HEK293 (cell line): ENCODE measurements around the gene CHRNA10.

ENCODE experiments used
- CTCF ChIA-PET: fragments of 350-600 bp; formaldehyde crosslinking; extraction: SDS; loops from one replicate; lab custom pipeline; 2021; ENCODE audit warnings: antibody characterized with exemption; lab: Yijun Ruan, JAX
- POLR2A ChIA-PET: fragments of 300-600 bp; formaldehyde crosslinking; extraction: SDS; loops from one replicate; lab custom pipeline; 2020; ENCODE audit warnings: antibody characterized with exemption, inconsistent platforms; lab: Yijun Ruan, JAX
- H3K27ac ChIP-seq: fragments of 200-500 bp; sonication (Bioruptor generic); 2 replicates; pipeline ENCODE4 v1.5.1; 2014; ENCODE audit warnings: low read depth, low read length, control low read depth, inconsistent platforms; ENCODE audit errors: extremely low read depth
- H3K36me3 ChIP-seq, 2 experiments: fragments of 200-500 bp in 1 of 2; sonication (Bioruptor generic) in 1 of 2; 1 replicate in 1 of 2; 2 replicates in 1 of 2; pipeline ENCODE4 v1.5.1; 2014 to 2017; ENCODE audit warnings: inconsistent platforms in 2 of 2, low read length in 2 of 2; ENCODE audit not compliant: control insufficient read depth in 2 of 2, insufficient read depth in 1 of 2
- H3K4me1 ChIP-seq: fragments of 200-500 bp; sonication (Bioruptor generic); 2 replicates; pipeline ENCODE4 v1.5.1; 2014; ENCODE audit warnings: mild to moderate bottlenecking, low read length, inconsistent platforms; ENCODE audit not compliant: control insufficient read depth, insufficient read depth
- H3K4me3 ChIP-seq: 2 replicates; pipeline ENCODE4 v1.5.1; 2011; ENCODE audit warnings: low read depth, mild to moderate bottlenecking, control low read depth, low read length, moderate library complexity
- H3K9me3 ChIP-seq: fragments of 200-500 bp; sonication (Bioruptor generic); 2 replicates; pipeline ENCODE4 v1.5.1; 2014; ENCODE audit warnings: low read depth, low read length, inconsistent platforms; ENCODE audit not compliant: control insufficient read depth, insufficient read depth
- KLF7 ChIP-seq: fragments of 450-650 bp; formaldehyde crosslinking; IDR thresholded peaks from 2 replicates; pipeline ENCODE4 v1.5.1; 2016; ENCODE audit warnings: missing biosample characterization, missing genetic modification characterization, borderline replicate concordance
- OVOL3 ChIP-seq: fragments of 450-650 bp; formaldehyde crosslinking; IDR thresholded peaks from 2 replicates; pipeline ENCODE4 v1.5.1; 2016; ENCODE audit warnings: missing biosample characterization, missing genetic modification characterization
- RBAK ChIP-seq: fragments of 450-650 bp; formaldehyde crosslinking; IDR thresholded peaks from 2 replicates; pipeline ENCODE4 v1.5.1; 2016; ENCODE audit warnings: missing biosample characterization, missing genetic modification characterization
- SCRT2 ChIP-seq: fragments of 450-650 bp; formaldehyde crosslinking; IDR thresholded peaks from 2 replicates; pipeline ENCODE4 v1.5.1; 2016; ENCODE audit warnings: missing biosample characterization, missing genetic modification characterization
- TRIM28 ChIP-seq: IDR thresholded peaks from 2 replicates; pipeline ENCODE4 v1.6.1; 2011; ENCODE audit warnings: low read length, control low read depth, borderline replicate concordance
- ZBTB21 ChIP-seq: fragments of 450-650 bp; formaldehyde crosslinking; IDR thresholded peaks from 2 replicates; pipeline ENCODE4 v1.5.1; 2017; ENCODE audit warnings: missing biosample characterization, missing genetic modification characterization
- ZNF10 ChIP-seq: fragments of 450-650 bp; formaldehyde crosslinking; IDR thresholded peaks from 2 replicates; pipeline ENCODE4 v1.5.1; 2017; ENCODE audit warnings: missing biosample characterization, missing genetic modification characterization
- ZNF114 ChIP-seq: fragments of 450-650 bp; formaldehyde crosslinking; IDR thresholded peaks from 2 replicates; pipeline ENCODE4 v1.5.0; 2017; ENCODE audit warnings: missing biosample characterization, missing genetic modification characterization
- ZNF175 ChIP-seq: fragments of 450-650 bp; formaldehyde crosslinking; IDR thresholded peaks from 2 replicates; pipeline ENCODE4 v1.5.1; 2016; ENCODE audit warnings: missing biosample characterization, missing genetic modification characterization
- ZNF223 ChIP-seq: fragments of 450-650 bp; formaldehyde crosslinking; IDR thresholded peaks from 2 replicates; pipeline ENCODE4 v1.5.1; 2016; ENCODE audit warnings: missing biosample characterization, missing genetic modification characterization
- ZNF239 ChIP-seq: fragments of 450-650 bp; formaldehyde crosslinking; IDR thresholded peaks from 2 replicates; pipeline ENCODE4 v1.5.1; 2016; ENCODE audit warnings: missing biosample characterization, missing genetic modification characterization
- ZNF37A ChIP-seq: fragments of 450-650 bp; IDR thresholded peaks from 2 replicates; pipeline ENCODE4 v1.5.1; 2018; ENCODE audit warnings: missing biosample characterization, missing genetic modification characterization
- ZNF48 ChIP-seq: fragments of 450-650 bp; formaldehyde crosslinking; IDR thresholded peaks from 2 replicates; pipeline ENCODE4 v1.5.1; 2016; ENCODE audit warnings: missing biosample characterization, missing genetic modification characterization
- ZNF501 ChIP-seq: fragments of 450-650 bp; formaldehyde crosslinking; IDR thresholded peaks from 2 replicates; pipeline ENCODE4 v1.5.1; 2016; ENCODE audit warnings: missing biosample characterization, missing genetic modification characterization
- ZNF555 ChIP-seq: fragments of 450-650 bp; formaldehyde crosslinking; conservative IDR thresholded peaks from 2 replicates; pipeline ENCODE4 v1.5.1; 2017; ENCODE audit warnings: missing biosample characterization, mild to moderate bottlenecking, missing genetic modification characterization, inconsistent platforms
- ZNF621 ChIP-seq: fragments of 450-650 bp; formaldehyde crosslinking; IDR thresholded peaks from 2 replicates; pipeline ENCODE4 v1.5.1; 2017; ENCODE audit warnings: missing biosample characterization, missing genetic modification characterization
- ZNF645 ChIP-seq: fragments of 450-650 bp; formaldehyde crosslinking; IDR thresholded peaks from 2 replicates; pipeline ENCODE4; 2016; ENCODE audit warnings: missing biosample characterization, missing genetic modification characterization
- ZNF670 ChIP-seq: fragments of 450-650 bp; formaldehyde crosslinking; IDR thresholded peaks from 2 replicates; pipeline ENCODE4 v1.5.1; 2016; ENCODE audit warnings: missing biosample characterization, missing genetic modification characterization, low read depth
- ZNF768 ChIP-seq: fragments of 450-650 bp; formaldehyde crosslinking; IDR thresholded peaks from 2 replicates; pipeline ENCODE4 v1.5.1; 2018; ENCODE audit warnings: missing biosample characterization, mild to moderate bottlenecking, missing genetic modification characterization
- ZSCAN16 ChIP-seq: fragments of 450-650 bp; formaldehyde crosslinking; IDR thresholded peaks from 2 replicates; pipeline ENCODE4 v1.5.1; 2016; ENCODE audit warnings: missing biosample characterization, missing genetic modification characterization
- ZSCAN5A ChIP-seq: fragments of 450-650 bp; formaldehyde crosslinking; IDR thresholded peaks from 2 replicates; pipeline ENCODE4 v1.5.1; 2016; ENCODE audit warnings: missing biosample characterization, missing genetic modification characterization
- TF ChIP-seq, protein P1 (sequence below): fragments of 450-650 bp; formaldehyde crosslinking; conservative IDR thresholded peaks from 2 replicates; pipeline ENCODE4 v1.5.1; 2016; ENCODE audit warnings: low read depth, missing biosample characterization, missing genetic modification characterization

The CHRNA10 gene

GRCh38 chr11:3669742-3670183, 1.4 kb downstream of the CHRNA10 start:
- Histone ChIP-seq H3K36me3 (peaks cover 7 to 93% of the 10 kb centered on the region in 2 experiments; a peak in 2 of 3 replicates), H3K27ac (no peak overlapping the region), H3K9me3 (no peaks in the 10 kb centered on the region), H3K4me3 (no peak overlapping the region), H3K4me1 (no peaks in the 10 kb centered on the region)
- ChIA-PET POLR2A (no interaction called here), CTCF (no interaction called here)
- TF ChIP-seq, protein P1, sequence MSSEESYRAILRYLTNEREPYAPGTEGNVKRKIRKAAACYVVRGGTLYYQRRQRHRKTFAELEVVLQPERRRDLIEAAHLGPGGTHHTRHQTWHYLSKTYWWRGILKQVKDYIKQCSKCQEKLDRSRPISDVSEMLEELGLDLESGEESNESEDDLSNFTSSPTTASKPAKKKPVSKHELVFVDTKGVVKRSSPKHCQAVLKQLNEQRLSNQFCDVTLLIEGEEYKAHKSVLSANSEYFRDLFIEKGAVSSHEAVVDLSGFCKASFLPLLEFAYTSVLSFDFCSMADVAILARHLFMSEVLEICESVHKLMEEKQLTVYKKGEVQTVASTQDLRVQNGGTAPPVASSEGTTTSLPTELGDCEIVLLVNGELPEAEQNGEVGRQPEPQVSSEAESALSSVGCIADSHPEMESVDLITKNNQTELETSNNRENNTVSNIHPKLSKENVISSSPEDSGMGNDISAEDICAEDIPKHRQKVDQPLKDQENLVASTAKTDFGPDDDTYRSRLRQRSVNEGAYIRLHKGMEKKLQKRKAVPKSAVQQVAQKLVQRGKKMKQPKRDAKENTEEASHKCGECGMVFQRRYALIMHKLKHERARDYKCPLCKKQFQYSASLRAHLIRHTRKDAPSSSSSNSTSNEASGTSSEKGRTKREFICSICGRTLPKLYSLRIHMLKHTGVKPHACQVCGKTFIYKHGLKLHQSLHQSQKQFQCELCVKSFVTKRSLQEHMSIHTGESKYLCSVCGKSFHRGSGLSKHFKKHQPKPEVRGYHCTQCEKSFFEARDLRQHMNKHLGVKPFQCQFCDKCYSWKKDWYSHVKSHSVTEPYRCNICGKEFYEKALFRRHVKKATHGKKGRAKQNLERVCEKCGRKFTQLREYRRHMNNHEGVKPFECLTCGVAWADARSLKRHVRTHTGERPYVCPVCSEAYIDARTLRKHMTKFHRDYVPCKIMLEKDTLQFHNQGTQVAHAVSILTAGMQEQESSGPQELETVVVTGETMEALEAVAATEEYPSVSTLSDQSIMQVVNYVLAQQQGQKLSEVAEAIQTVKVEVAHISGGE (tag by site-specific recombination), result no peak
- no peak for TF ChIP-seq ZNF501
- no peak for TF ChIP-seq ZSCAN5A (tag by site-specific recombination)
- no peak for TF ChIP-seq SCRT2 (tag by site-specific recombination)
- TF ChIP-seq ZBTB21 (tag by site-specific recombination), result no peak
- TF ChIP-seq ZNF10 (tag by site-specific recombination), result no peak
- TF ChIP-seq ZNF645 (tag by site-specific recombination), result no peak
- TF ChIP-seq ZNF670 (tag by site-specific recombination), result no peak
- TF ChIP-seq, all 188 proteins: peak for 0

GRCh38 chr11:3669128-3669527, 2.1 kb downstream of the CHRNA10 start:
- CTCF ChIA-PET, result no interaction called here
- Histone ChIP-seq H3K4me3 (no peak overlapping the region), H3K27ac (no peak overlapping the region), H3K9me3 (no peaks in the 10 kb centered on the region), H3K4me1 (no peaks in the 10 kb centered on the region), H3K36me3 (peaks cover 7 to 93% of the 10 kb centered on the region in 2 experiments; a peak in 2 of 3 replicates)
- TF ChIP-seq ZNF175 (tag by site-specific recombination) (no peak), ZNF114 (no peak), ZNF37A (no peak), ZNF10 (tag by site-specific recombination) (no peak), ZNF555 (tag by site-specific recombination) (no peak), OVOL3 (tag by site-specific recombination) (no peak), ZNF768 (tag by site-specific recombination) (no peak), RBAK (no peak), ZNF223 (tag by site-specific recombination) (no peak), ZNF501 (no peak), ZSCAN5A (tag by site-specific recombination) (no peak), ZSCAN16 (no peak), KLF7 (tag by site-specific recombination) (no peak), ZNF621 (no peak), ZNF239 (tag by site-specific recombination) (no peak), ZNF48 (tag by site-specific recombination) (no peak), TRIM28 (no peak)
- POLR2A ChIA-PET, result no interaction called here
